ENCODE results near the gene COL25A1.
"Not testable (repeated sequence)": the region's sequence is repeated elsewhere in the genome, so short reads cannot be mapped to it uniquely, and the experiment has no call there.

Gene COL25A1

GRCh38 chr4:109163493-109163892 lies 139.0 kb downstream of the COL25A1 start:
- no peak for DNase-seq

GRCh38 chr4:109162759-109163158 lies 139.7 kb downstream of the COL25A1 start:
- DNase-seq = no peak

DNA sequence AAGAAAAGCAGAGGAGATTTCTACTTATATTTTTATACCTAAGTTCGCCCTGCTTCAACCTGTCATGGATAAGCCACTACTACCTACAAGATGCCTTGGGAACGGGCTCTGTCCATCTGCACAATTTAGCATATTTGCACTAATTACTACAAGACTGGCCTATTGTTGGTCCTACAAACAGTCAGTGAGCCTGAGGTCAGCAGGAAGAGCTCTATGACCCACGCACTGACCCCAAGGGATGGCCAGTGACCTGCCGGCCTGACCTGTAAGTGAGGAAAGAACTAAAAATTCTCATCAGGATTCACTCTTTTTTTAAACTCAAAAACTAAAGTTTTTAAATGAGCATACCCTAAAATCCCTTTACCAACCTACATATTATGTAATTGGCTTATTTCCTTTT lies 142.0 kb downstream of the COL25A1 start:
- no peak for DNase-seq

DNA sequence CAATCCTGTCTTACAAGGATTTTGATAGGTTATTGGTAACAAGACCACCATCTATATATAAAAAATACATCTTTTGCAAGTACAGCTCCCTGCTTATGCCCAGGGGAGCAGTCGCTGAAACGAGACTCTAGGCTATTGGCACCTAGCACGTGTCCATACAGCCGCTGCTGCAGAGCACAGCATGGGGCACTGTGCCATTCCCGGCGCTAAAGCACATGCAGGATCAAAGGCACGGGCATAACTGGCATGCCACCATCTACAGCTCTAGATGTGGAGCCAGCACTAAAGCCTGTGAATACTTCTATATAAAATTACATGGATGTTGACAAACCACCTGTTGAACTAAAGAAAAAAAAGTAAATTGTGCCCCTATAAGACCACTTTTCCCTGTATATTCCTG lies 144.8 kb downstream of the COL25A1 start:
- no peak for DNase-seq

GRCh38 chr4:109157205-109157604 lies 145.3 kb downstream of the COL25A1 start:
- no peak for DNase-seq

- no peak for DNase-seq
These were observed 146.1 kb downstream of the COL25A1 start for GRCh38 chr4:109156356-109156755.

DNA sequence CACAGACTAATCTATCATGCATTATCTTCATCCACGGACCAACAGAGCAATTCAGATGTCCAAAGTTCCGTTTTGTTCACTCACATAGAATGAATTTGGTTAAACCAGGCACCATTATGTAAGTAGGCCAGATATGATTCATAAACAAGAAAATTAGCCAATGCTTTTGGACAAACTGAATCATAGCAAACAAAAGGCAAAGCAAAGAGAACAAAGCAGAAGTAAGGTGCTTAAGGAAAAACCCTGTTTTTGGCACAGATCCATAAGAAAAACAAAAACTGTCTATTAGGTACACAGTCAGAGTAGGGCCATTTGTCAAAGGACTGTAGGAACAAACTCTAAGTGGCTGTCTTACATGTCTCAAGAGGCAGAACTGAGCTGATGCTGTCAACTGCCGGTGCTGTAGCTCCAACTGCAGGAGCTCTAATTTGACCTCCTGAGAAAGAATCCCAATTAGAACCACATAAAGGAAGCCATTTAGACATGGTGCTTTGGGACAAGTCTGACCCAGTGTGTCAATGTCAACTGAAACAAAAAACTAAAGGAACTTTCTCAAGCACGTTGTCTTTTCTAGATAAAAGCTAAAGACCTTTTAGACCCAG lies 146.7 kb downstream of the COL25A1 start:
- DNase-seq = no peak

GRCh38 chr4:109155084-109155483 lies 147.4 kb downstream of the COL25A1 start:
- no peak for DNase-seq

DNA sequence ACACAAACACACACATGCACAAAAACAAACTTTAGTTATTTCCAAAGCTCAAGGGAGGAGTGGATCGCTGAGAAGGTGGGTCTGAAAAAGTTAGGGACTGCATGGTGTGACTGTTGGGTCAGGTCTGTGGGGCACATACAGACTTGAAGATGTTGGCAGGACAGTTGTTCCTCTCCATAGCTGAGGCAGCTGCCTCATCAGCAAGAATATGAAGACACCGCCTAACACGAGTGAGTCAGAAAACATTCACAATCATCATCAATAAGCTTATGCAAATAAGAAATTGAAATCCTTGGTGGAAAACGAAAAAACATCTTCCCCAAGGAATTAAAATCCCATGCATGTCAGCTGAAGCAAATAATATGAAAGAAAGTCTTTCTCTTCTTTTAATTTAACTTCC lies 148.0 kb downstream of the COL25A1 start:
- DNase-seq = no peak

DNA sequence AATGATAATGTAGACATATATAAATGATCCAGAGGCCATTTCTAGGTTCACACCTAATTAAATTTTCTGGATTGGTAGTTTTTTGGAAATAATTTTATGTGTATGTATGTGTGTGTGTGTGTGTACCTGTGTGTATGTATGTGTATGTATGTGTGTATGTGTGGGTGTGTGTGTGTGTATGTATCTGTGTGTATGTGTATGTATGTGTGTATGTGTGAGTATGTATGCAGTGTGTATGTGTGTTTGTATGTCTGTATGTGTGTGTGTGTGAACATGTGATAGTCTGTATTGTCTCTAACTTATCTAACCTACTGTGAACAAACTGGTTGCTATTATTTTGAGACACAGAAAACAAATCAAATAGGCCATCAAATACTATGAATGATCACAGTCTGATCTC lies 152.6 kb downstream of the COL25A1 start:
- DNase-seq = no peak

GRCh38 chr4:109148577-109149075 lies 153.8 kb downstream of the COL25A1 start:
- no peak for DNase-seq

GRCh38 chr4:109147135-109147534 lies 155.3 kb downstream of the COL25A1 start:
- no peak for DNase-seq

DNA sequence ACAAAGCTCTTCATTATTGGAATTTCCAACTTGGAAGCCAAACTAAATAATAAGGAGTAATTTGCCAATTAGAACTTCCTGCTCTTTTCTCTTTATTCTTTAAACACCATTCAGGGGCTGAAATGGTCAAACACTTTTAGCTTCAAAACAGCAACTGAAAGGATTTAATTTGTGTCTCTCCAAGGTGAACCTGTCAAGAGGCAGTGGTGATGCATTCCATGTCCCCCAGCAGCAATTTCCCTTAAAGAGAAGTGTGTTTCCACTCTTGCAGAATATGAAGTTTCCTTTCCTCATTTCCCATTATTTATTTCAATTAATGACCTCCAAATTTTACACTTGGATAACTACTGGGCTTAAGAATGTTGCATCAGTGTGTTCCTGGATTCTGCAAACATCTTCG lies 156.0 kb downstream of the COL25A1 start:
- DNase-seq = no peak

- DNase-seq = not testable (repeated sequence)
These were observed 164.3 kb downstream of the COL25A1 start for GRCh38 chr4:109138125-109138524.

DNA sequence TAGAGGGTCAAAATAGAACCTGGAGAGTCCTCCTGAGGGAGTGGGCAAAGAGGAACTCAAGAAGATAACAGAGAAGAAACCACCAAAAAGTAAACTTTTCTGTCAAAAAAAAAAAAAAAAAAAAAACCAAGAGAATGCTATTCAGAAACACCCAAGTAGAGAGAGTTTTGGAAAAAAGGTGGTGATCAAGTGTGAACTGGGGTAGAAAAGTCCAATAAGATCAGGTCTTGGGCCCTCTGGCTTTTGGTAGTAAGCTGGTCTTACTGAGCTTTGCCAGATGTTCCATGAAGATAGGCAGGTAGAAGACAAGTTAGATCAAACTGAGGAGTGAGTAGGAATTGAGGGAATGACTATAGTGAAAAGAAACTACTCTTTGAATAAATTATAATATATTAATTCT lies 167.5 kb downstream of the COL25A1 start:
- DNase-seq = no peak

GRCh38 chr4:109134268-109134667 lies 168.2 kb downstream of the COL25A1 start:
- DNase-seq = no peak

DNA sequence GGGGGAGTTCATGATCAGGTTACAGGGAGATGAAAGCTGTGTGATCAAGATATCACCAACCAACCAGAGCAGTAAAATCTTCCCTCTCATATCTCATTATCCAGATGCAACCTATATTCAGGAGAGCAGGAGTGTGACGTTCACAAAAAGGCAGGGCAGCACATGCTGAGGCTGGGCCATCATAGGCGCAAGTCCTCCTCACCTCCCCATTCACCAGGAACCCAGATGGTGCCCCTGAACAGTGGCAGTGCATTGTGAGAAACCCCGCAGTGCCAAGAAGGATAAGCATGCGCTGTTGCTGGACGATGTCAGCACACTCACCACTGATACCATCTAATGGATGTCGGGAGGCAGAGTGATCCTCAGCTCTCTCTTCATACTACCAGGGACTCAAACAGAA lies 170.9 kb downstream of the COL25A1 start:
- DNase-seq = no peak

GRCh38 chr4:109128589-109128988 lies 173.9 kb downstream of the COL25A1 start:
- no peak for DNase-seq

DNA sequence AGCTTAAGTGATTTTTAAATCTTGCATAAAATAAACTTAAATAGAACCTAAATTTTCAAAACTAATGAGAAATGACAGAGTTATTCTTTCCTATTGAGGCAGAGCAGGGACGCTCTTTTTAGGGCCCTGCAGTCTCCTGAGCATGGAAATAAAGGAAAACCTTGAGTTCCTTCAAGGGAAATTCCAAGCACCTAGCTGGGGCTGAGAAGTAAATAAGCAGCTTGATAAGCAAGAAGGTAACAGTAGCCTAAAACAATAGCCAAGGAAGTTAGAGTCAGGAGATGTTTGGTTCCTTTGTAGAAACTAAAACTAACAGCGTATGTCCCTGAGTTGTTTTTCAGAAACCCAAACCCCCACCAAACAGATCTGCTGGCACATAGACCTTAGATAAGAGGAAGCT lies 174.6 kb downstream of the COL25A1 start:
- no peak for DNase-seq

GRCh38 chr4:109126856-109127255 lies 175.6 kb downstream of the COL25A1 start:
- DNase-seq = no peak

DNA sequence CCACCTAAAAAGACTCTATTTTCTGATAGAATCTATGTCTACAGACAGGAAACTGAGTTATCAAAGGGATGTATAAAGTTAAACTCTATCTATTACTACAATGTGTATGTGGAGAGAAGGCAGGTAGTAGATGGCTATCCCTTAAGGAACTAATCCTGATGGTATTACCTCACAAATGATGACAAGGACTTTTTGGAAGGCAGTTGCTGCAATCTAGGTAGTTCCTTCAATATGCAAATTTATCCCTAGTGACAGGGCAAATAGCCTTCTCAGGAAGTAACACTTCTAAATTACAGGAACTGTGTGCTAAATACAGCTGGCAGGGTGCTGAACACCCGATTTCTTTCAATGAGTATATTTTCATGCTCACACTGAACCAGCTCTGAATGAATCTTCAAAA lies 177.4 kb downstream of the COL25A1 start:
- no peak for DNase-seq

DNA sequence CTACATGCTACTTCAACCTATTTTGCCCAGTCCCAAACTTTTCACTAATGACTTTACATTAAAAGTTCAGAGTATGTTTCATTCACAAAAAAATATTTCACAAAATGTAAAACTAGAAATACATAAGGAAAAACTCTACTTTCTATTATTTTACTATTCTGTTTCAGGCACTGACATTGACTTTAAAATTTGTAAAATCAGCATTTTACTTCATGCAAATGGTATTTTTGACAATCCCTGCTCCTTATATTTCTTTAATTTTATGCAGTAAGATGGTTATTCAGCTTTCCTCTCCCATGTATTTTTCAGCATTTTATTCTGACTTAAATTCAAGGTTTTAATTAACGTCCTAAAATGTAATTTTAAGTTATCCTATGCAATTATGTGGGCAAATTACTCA lies 178.5 kb downstream of the COL25A1 start:
- DNase-seq = no peak

DNA sequence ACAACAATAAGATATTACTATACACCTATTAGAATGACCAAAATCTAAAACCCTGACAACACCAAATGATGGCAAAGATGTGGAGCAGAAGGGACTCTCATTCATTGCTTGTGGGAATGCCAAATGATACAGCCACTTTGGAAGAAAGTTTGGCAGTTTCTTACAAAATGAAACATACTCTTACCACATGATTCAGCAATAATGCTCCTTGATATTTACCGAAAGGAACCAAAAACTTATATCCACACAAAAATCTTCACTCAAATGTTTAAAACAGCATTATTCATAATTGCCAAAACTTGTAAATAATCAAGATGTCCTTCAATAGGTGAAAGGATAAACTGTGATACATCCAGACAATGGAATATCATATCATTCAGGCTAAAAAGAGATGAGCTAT lies 180.9 kb downstream of the COL25A1 start:
- DNase-seq = no peak

- no peak for DNase-seq
These were observed 182.6 kb downstream of the COL25A1 start for GRCh38 chr4:109119852-109120251.

GRCh38 chr4:109118635-109119034 lies 183.8 kb downstream of the COL25A1 start:
- DNase-seq = no peak

DNA sequence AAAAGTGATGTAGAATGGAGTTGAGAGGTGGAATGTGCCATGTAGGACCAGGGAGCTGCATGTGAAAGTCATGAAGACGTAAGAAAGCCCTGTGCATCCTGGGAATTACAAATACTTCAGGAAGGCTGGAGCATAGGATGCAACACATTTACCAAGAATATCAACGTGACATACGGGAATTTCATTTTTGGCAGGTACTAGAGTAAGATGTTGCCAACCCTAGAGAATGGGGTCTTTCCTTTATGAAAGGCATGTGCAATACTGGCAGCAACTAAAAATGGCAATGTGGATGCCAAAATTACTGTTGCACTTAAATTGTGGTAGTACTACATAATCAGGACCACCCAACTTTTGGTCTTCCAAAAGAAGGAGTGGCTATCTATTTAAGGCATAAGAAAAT lies 188.0 kb downstream of the COL25A1 start:
- no peak for DNase-seq

All from NCI-H526 treated with DMSO at 0.1 percent for 48 hours (cell line).